ENCODE results near the gene CEP70.
"Not testable (repeated sequence)": the region's sequence is repeated elsewhere in the genome, so short reads cannot be mapped to it uniquely, and the experiment has no call there.

The CEP70 gene

GRCh38 chr3:138591392-138591791, 2.7 kb downstream of the CEP70 start:
- no peak for DNase-seq (ENCODE audit: low read depth in 2 of 2)

GRCh38 chr3:138588445-138588844, 5.6 kb downstream of the CEP70 start:
- no peak for DNase-seq (ENCODE audit: low read depth in 2 of 2)

- DNase-seq (ENCODE audit: low read depth in 2 of 2), result no peak
Measured at GRCh38 chr3:138587374-138587773, 6.7 kb downstream of the CEP70 start.

GRCh38 chr3:138578961-138579574, 15.0 kb downstream of the CEP70 start:
- no peak for DNase-seq (ENCODE audit: low read depth in 2 of 2)

- no peak for DNase-seq (ENCODE audit: low read depth in 2 of 2)
Measured at GRCh38 chr3:138578141-138578540, 15.9 kb downstream of the CEP70 start.

- no peak for DNase-seq (ENCODE audit: low read depth in 2 of 2)
Measured at GRCh38 chr3:138573138-138573537, 20.9 kb downstream of the CEP70 start.

- not testable (repeated sequence) for DNase-seq (ENCODE audit: low read depth in 2 of 2)
Measured at GRCh38 chr3:138569624-138570023, 24.4 kb downstream of the CEP70 start.

GRCh38 chr3:138569090-138569489, 25.0 kb downstream of the CEP70 start:
- no peak for DNase-seq (ENCODE audit: low read depth in 2 of 2)

GRCh38 chr3:138567403-138567802, 26.7 kb downstream of the CEP70 start:
- no peak for DNase-seq (ENCODE audit: low read depth in 2 of 2)

- not testable (repeated sequence) for DNase-seq (ENCODE audit: low read depth in 2 of 2)
Measured at GRCh38 chr3:138566293-138566692, 27.8 kb downstream of the CEP70 start.

- DNase-seq (ENCODE audit: low read depth in 2 of 2), result not testable (repeated sequence)
Measured at GRCh38 chr3:138562902-138563301, 31.2 kb downstream of the CEP70 start.

- no peak for DNase-seq (ENCODE audit: low read depth in 2 of 2)
Measured at GRCh38 chr3:138560501-138560900, 33.6 kb downstream of the CEP70 start.

GRCh38 chr3:138559134-138559533, 34.9 kb downstream of the CEP70 start:
- no peak for DNase-seq (ENCODE audit: low read depth in 2 of 2)

GRCh38 chr3:138554775-138555174, 39.3 kb downstream of the CEP70 start:
- not testable (repeated sequence) for DNase-seq (ENCODE audit: low read depth in 2 of 2)

GRCh38 chr3:138550958-138551357, 43.1 kb downstream of the CEP70 start:
- not testable (repeated sequence) for DNase-seq (ENCODE audit: low read depth in 2 of 2)

- no peak for DNase-seq (ENCODE audit: low read depth in 2 of 2)
Measured at GRCh38 chr3:138549179-138549977, 44.7 kb downstream of the CEP70 start.

GRCh38 chr3:138547342-138547975, 46.6 kb downstream of the CEP70 start:
- no peak for DNase-seq (ENCODE audit: low read depth in 2 of 2)

GRCh38 chr3:138544546-138544945, 49.5 kb downstream of the CEP70 start:
- DNase-seq (ENCODE audit: low read depth in 2 of 2), result no peak

- no peak for DNase-seq (ENCODE audit: low read depth in 2 of 2)
Measured at GRCh38 chr3:138542977-138543376, 51.1 kb downstream of the CEP70 start.

GRCh38 chr3:138539352-138539751, 54.7 kb downstream of the CEP70 start:
- no peak for DNase-seq (ENCODE audit: low read depth in 2 of 2)

GRCh38 chr3:138521445-138521844, 72.6 kb downstream of the CEP70 start:
- not testable (repeated sequence) for DNase-seq (ENCODE audit: low read depth in 2 of 2)

- DNase-seq (ENCODE audit: low read depth in 2 of 2), result no peak
Measured at GRCh38 chr3:138513090-138513843, 80.8 kb downstream of the CEP70 start.
